ENCODE measurements around the gene C1orf21.

DNA sequence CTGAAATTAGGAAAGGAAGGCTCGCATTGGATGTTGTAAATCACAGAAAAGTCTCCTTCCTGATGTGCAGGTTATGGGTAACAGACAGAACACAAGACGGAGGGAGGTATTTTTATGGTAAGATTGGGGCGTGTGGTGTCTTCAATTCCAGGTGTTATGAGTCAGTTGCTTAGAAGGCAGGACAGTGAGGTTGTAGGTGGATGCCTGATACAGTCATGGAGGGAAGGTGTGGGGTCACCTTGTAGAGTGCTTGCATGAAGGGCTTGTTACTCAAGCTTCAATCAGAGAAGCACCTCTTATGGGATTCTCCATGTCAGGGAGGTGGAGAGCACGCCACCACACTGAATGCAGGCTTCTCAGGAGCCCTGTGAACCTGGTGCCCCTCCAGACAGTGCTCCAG lies 63.1 kb downstream of the C1orf21 start:
- TF ChIP-seq GATA3 (IDR thresholded peaks at IDR 0.05; ENCODE audit: low read depth, low read length) (no peak), GATA2 (IDR thresholded peaks at IDR 0.05; ENCODE audit: low read depth, low read length) (no peak)
